Body of pancreas (tissue), 4 donors: ENCODE measurements around the gene SIK3. TPM values are rescaled to one million over a fixed set of nuclear protein-coding genes. Genes with fewer than 3 reads are reported as not detected.
"Not testable (repeated sequence)": the region's sequence is repeated elsewhere in the genome, so short reads cannot be mapped to it uniquely, and the experiment has no call there.

ENCODE experiments used
- ATAC-seq: fragments of 150-250 bp; one replicate; pipeline ENCODE4 v1.9.1; 2016
- DNase-seq, 4 donors: peaks; one replicate each; pipeline ENCODE4 v3.0.0-alpha.2; 2019
- H3K27ac ChIP-seq, 4 donors: fragments of 200-600 bp; sonication (generic); 1 replicate in 3 of 4; 2 replicates in 1 of 4; pipeline versions ENCODE4 v1.5.1 to v1.6.1; 2016 to 2019; ENCODE audit warnings: mild to moderate bottlenecking in 1 of 4, mixed read lengths in 1 of 4, moderate library complexity in 1 of 4
- H3K27me3 ChIP-seq, 2 donors: fragments of 200-600 bp; sonication (generic); one replicate each; pipeline ENCODE4 v1.6.0; 2016; ENCODE audit warnings: mild to moderate bottlenecking in 1 of 2
- H3K36me3 ChIP-seq, 2 donors: fragments of 200-600 bp; sonication (generic); replicated peaks in 1 of 2; 2 replicates each; pipeline ENCODE4 v1.5.1; 2016; ENCODE audit warnings: low read depth in 2 of 2; ENCODE audit not compliant: insufficient read depth in 1 of 2
- H3K4me1 ChIP-seq: fragments of 200-600 bp; sonication (generic); one replicate; pipeline ENCODE4 v1.6.0; 2016
- H3K4me3 ChIP-seq, 2 donors: fragments of 200-600 bp; sonication (generic); 1 replicate in 1 of 2; 2 replicates in 1 of 2; pipeline ENCODE4 v1.5.1; 2016 to 2019
- H3K9me3 ChIP-seq, 3 donors: fragments of 200-600 bp; sonication (generic); 1 replicate in 2 of 3; 2 replicates in 1 of 3; pipeline ENCODE4 v1.5.1; 2016
- POLR2A ChIP-seq, 3 donors: fragments of 450-650 bp; IDR thresholded peaks; one replicate each; pipeline ENCODE4 v1.6.1; 2016; ENCODE audit warnings: antibody characterized with exemption in 3 of 3, mild to moderate bottlenecking in 2 of 3
- WGBS, 2 donors: methylation state at CpG; one replicate each; pipeline ENCODE4 v1.1.5; 2017; 5-methylcytosine and 5-hydroxymethylcytosine counted together
- intact Hi-C: fragments of 100-400 bp; cut with DNase I; formaldehyde crosslinking; loops from one replicate; pipeline ENCODE4 v1.15.1; 2023
- total RNA-seq, 2 donors: library from RNA; depleted of rRNA; stranded (reverse); fragments of >200 nt; gene quantifications; one replicate each; pipeline ENCODE4 v1.1.0, GENCODE V29; 2016
- TF ChIP-seq, protein P1 (sequence below), 7 experiments: fragments of 450-650 bp in 4 of 7; fragments of 200-600 bp in 3 of 7; sonication (generic) in 3 of 7; IDR thresholded peaks; one replicate each; pipeline ENCODE4 v1.5.1; 2016 to 2019; ENCODE audit warnings: antibody characterized with exemption in 7 of 7

SIK3 gene
- total RNA-seq, 2 donors from 2014 or later, result 24.1 to 46.1 TPM

DNA sequence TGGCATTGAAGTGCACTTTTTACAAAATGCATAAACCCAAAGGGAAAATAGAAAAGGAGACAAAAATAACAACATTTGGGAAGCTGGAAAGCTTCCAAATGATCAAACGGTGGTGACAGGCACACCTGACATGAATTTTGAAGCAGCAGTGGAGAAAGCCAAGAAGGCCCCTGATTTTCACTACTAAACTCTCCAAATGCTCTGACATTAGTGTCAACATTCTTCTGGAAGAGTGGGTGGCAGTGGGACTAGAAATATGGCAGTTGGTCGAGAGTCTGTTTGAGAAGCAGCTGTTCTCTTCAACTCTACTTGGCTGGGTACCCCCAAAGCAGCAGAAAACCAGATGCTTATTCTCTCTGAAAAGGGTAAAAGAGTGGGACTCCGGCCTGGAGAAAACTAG lies 294.2 kb downstream of the SIK3 start:
- intact Hi-C loops, result no loop called here
- 58 to 60% methylated on average over 3 of the region's 3 CpGs for WGBS, 2 donors
- TF ChIP-seq, protein P1, sequence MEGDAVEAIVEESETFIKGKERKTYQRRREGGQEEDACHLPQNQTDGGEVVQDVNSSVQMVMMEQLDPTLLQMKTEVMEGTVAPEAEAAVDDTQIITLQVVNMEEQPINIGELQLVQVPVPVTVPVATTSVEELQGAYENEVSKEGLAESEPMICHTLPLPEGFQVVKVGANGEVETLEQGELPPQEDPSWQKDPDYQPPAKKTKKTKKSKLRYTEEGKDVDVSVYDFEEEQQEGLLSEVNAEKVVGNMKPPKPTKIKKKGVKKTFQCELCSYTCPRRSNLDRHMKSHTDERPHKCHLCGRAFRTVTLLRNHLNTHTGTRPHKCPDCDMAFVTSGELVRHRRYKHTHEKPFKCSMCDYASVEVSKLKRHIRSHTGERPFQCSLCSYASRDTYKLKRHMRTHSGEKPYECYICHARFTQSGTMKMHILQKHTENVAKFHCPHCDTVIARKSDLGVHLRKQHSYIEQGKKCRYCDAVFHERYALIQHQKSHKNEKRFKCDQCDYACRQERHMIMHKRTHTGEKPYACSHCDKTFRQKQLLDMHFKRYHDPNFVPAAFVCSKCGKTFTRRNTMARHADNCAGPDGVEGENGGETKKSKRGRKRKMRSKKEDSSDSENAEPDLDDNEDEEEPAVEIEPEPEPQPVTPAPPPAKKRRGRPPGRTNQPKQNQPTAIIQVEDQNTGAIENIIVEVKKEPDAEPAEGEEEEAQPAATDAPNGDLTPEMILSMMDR (IDR thresholded peaks at IDR 0.05), result no peak
- no peak for TF ChIP-seq POLR2A (IDR thresholded peaks at IDR 0.05)
- H3K4me1 ChIP-seq, result peaks cover 31% of the 10 kb centered on the region
- no peaks in the 10 kb centered on the region for H3K27me3 ChIP-seq
- ATAC-seq, result no peak
- H3K4me3 ChIP-seq, result no peak overlapping the region
- DNase-seq, result no peak
- H3K9me3 ChIP-seq, result no peaks in the 10 kb centered on the region
- no peaks in the 10 kb centered on the region for H3K36me3 ChIP-seq
- no peak overlapping the region for H3K27ac ChIP-seq

DNA sequence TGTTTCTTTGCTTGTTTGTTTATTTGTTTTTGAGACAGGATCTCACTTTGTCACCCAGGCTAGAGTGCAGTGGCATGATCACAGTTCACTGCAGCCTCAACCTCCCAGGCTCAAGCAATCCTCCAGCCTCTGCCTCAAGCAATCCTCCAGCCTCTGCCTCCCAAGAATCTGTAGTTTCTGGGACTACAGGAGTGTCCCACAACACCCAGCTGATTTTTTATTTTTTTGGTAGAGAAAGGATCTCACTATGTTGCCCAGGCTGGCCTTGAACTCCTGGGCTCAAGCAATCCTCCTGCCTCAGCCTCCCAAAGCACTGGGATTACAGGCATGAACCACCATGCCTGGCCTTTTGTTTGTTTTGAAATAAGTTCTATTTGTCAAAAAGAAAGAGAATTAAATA lies 296.6 kb downstream of the SIK3 start:
- H3K4me3 ChIP-seq, intact Hi-C loops, H3K27me3 ChIP-seq, H3K27ac ChIP-seq, H3K9me3 ChIP-seq, H3K36me3 ChIP-seq, ATAC-seq, DNase-seq: not testable (repeated sequence)
- peaks cover 19% of the 10 kb centered on the region for H3K4me1 ChIP-seq

DNA sequence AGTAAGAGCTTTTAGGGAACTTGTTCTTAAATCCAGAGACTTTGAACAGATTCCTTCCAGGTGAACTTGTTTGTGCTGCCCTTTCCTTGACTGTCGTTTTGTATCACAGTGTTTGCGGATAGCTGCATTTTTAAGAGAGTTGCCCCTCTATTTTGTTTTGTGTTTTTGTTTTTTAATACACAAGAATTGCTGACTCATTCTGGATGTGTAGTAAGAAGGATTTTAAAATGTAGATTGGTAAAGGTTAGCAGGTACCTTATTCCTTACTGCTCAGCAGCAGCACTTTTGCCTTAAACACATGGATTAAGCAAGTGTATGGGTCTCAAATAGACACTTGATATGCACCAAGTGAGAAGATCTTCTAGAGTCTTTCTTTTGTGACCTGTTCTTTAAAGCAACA lies 297.6 kb downstream of the SIK3 start:
- WGBS, 2 donors, result 96% methylated on average over 2 of the region's 2 CpGs
- H3K27me3 ChIP-seq, result no peaks in the 10 kb centered on the region
- TF ChIP-seq, protein P1 (IDR thresholded peaks at IDR 0.05), result no peak
- TF ChIP-seq POLR2A (IDR thresholded peaks at IDR 0.05), result no peak
- peaks cover 15% of the 10 kb centered on the region for H3K4me1 ChIP-seq
- no peaks in the 10 kb centered on the region for H3K9me3 ChIP-seq
- no peak overlapping the region for H3K4me3 ChIP-seq
- DNase-seq (no peak), ATAC-seq (no peak)
- no peaks in the 10 kb centered on the region for H3K36me3 ChIP-seq
- no peak overlapping the region for H3K27ac ChIP-seq
- intact Hi-C loops, result no loop called here

DNA sequence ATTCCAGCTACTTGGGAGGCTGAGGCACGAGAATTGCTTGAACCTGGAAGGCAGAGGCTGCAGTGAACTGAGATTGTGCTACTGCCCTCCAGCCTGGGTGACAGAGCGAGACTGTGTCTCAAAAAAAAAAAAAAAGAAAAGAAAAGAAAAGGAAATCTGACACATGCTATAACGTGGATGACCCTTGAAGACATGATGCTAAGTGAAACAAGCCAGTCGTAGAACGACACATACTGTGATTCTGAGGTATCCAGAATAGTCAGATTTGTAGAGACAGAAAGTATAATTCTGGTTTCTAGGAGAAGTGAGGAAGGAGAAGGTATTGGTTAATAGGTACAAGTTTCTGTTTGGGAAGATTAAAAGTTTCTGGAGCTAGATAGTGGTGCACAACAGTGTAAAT lies 299.9 kb downstream of the SIK3 start:
- Histone ChIP-seq H3K27ac (no peak overlapping the region), H3K4me3 (no peak overlapping the region), H3K4me1 (peaks cover 15% of the 10 kb centered on the region), H3K27me3 (no peaks in the 10 kb centered on the region), H3K36me3 (no peaks in the 10 kb centered on the region), H3K9me3 (no peaks in the 10 kb centered on the region)
- TF ChIP-seq POLR2A (IDR thresholded peaks at IDR 0.05), result no peak
- TF ChIP-seq, protein P1 (IDR thresholded peaks at IDR 0.05), result no peak
- DNase-seq (no peak), ATAC-seq (no peak)
- WGBS, 2 donors, result 86 to 91% methylated on average over 5 of the region's 5 CpGs
- intact Hi-C loops, result loop anchor here (10.0 kb wide), 1 partner anchor 306 kb away; no protein-coding TSS in a partner anchor

DNA sequence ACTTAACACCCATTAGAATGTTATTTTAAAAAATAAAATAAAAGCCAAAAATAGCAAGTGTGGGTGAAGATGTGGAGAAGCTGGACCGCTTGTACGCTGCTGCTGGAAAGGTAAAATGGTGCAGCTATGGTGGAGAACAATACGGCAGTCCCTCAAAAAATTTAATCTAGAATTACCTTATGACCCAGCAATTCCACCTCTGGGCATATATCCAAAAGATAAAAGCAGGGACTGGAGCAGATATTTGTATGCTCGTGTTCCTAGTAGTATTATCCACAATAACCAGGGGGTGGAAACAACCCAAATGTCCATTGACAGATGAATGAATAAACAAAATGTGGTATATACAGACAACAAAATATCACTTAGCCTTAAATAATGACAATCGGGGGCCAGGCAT lies 300.4 kb downstream of the SIK3 start:
- H3K27ac ChIP-seq, result peak overlapping the region in 1 of 4 donors; percentile 15
- peak in 1 of 4 donors; percentile 30 for DNase-seq
- intact Hi-C loops, result loop anchor here (10.0 kb wide), 1 partner anchor 307 kb away; no protein-coding TSS in a partner anchor
- 30 to 37% methylated on average over 5 of the region's 5 CpGs for WGBS, 2 donors
- peak; percentile 72 for ATAC-seq
- H3K27me3 ChIP-seq, result no peaks in the 10 kb centered on the region
- no peaks in the 10 kb centered on the region for H3K9me3 ChIP-seq
- no peak for TF ChIP-seq POLR2A (IDR thresholded peaks at IDR 0.05)
- TF ChIP-seq, protein P1 (IDR thresholded peaks at IDR 0.05), result no peak
- H3K4me3 ChIP-seq, result no peak overlapping the region
- no peaks in the 10 kb centered on the region for H3K36me3 ChIP-seq
- H3K4me1 ChIP-seq, result peaks cover 19% of the 10 kb centered on the region
